ENCODE results near the gene NUP42.
A peak's percentile ranks its signal among the peaks of the same experiment; 100 is the strongest.

The NUP42 gene

GRCh38 chr7:23235813-23236221 is 54.0 kb downstream of the NUP42 start:
- Mint-ChIP-seq H3K4me1 (ENCODE audit: low read depth) (no peaks in the 10 kb centered on the region), H3K4me3 (no peak overlapping the region), H3K36me3 (no peaks in the 10 kb centered on the region), H3K9me3 (ENCODE audit: low read depth) (no peaks in the 10 kb centered on the region), H3K27ac (no peak overlapping the region), H3K27me3 (peaks cover 2% of the 10 kb centered on the region)

- Mint-ChIP-seq H3K36me3 (no peaks in the 10 kb centered on the region), H3K4me3 (no peak overlapping the region), H3K9me3 (ENCODE audit: low read depth) (no peaks in the 10 kb centered on the region), H3K27ac (no peak overlapping the region), H3K4me1 (ENCODE audit: low read depth) (no peaks in the 10 kb centered on the region), H3K27me3 (peaks cover 2% of the 10 kb centered on the region)
Observed at GRCh38 chr7:23237000-23237399, 55.2 kb downstream of the NUP42 start.

- Mint-ChIP-seq H3K4me3 (no peak overlapping the region), H3K27me3 (peaks cover 10% of the 10 kb centered on the region), H3K4me1 (ENCODE audit: low read depth) (no peaks in the 10 kb centered on the region), H3K27ac (no peak overlapping the region), H3K9me3 (ENCODE audit: low read depth) (no peaks in the 10 kb centered on the region), H3K36me3 (no peaks in the 10 kb centered on the region)
Observed at GRCh38 chr7:23238983-23239652, 57.3 kb downstream of the NUP42 start.

GRCh38 chr7:23239698-23240097 is 57.9 kb downstream of the NUP42 start:
- no peak overlapping the region for H3K4me3 Mint-ChIP-seq
- peaks cover 11% of the 10 kb centered on the region for H3K27me3 Mint-ChIP-seq
- no peaks in the 10 kb centered on the region for H3K36me3 Mint-ChIP-seq
- no peaks in the 10 kb centered on the region for H3K4me1 Mint-ChIP-seq (ENCODE audit: low read depth)
- no peaks in the 10 kb centered on the region for H3K9me3 Mint-ChIP-seq (ENCODE audit: low read depth)
- no peak overlapping the region for H3K27ac Mint-ChIP-seq

GRCh38 chr7:23242321-23242720 is 60.5 kb downstream of the NUP42 start:
- no peaks in the 10 kb centered on the region for H3K9me3 Mint-ChIP-seq (ENCODE audit: low read depth)
- H3K27ac Mint-ChIP-seq, result no peak overlapping the region
- no peak overlapping the region for H3K4me3 Mint-ChIP-seq

GRCh38 chr7:23242935-23243334 is 61.1 kb downstream of the NUP42 start:
- no peaks in the 10 kb centered on the region for H3K36me3 Mint-ChIP-seq
- no peak overlapping the region for H3K4me3 Mint-ChIP-seq
- no peaks in the 10 kb centered on the region for H3K9me3 Mint-ChIP-seq (ENCODE audit: low read depth)
- no peak overlapping the region for H3K27ac Mint-ChIP-seq
- H3K27me3 Mint-ChIP-seq, result peaks cover 25% of the 10 kb centered on the region
- peaks cover under 1% of the 10 kb centered on the region for H3K4me1 Mint-ChIP-seq (ENCODE audit: low read depth)

More at GRCh38 chr7:23242321-23242720, 60.5 kb downstream of the NUP42 start:
- peaks cover 24% of the 10 kb centered on the region for H3K27me3 Mint-ChIP-seq
- no peaks in the 10 kb centered on the region for H3K4me1 Mint-ChIP-seq (ENCODE audit: low read depth)
- no peaks in the 10 kb centered on the region for H3K36me3 Mint-ChIP-seq

GRCh38 chr7:23246555-23246954 is 64.7 kb downstream of the NUP42 start, which contains the start of gene GPNMB:
Gene GPNMB (plus strand): TSS chr7:23246775. CDS start chr7:23246858, 83 bp downstream.
- Mint-ChIP-seq H3K9me3 (ENCODE audit: low read depth) (peaks cover 6% of the 10 kb centered on the region), H3K27ac (no peak within 1 kb of the TSS), H3K27me3 (peaks cover 42% of the 10 kb centered on the region), H3K4me1 (ENCODE audit: low read depth) (peaks cover 2% of the 10 kb centered on the region), H3K36me3 (peaks cover 2% of the 10 kb centered on the region), H3K4me3 (no peak within 1 kb of the TSS)

- H3K4me1 Mint-ChIP-seq (ENCODE audit: low read depth), result peaks cover 2% of the 10 kb centered on the region
- H3K27ac Mint-ChIP-seq, result no peak overlapping the region
Observed at GRCh38 chr7:23247046-23247602, 65.3 kb downstream of the NUP42 start.

GRCh38 chr7:23247603-23248335 is 65.9 kb downstream of the NUP42 start:
- peaks cover 14% of the 10 kb centered on the region for H3K9me3 Mint-ChIP-seq (ENCODE audit: low read depth)
- H3K27me3 Mint-ChIP-seq, result peaks cover 46% of the 10 kb centered on the region
- peaks cover 2% of the 10 kb centered on the region for H3K36me3 Mint-ChIP-seq
- H3K4me1 Mint-ChIP-seq (ENCODE audit: low read depth), result peaks cover 2% of the 10 kb centered on the region
- peak overlapping the region; percentile 43 for H3K4me3 Mint-ChIP-seq
- H3K27ac Mint-ChIP-seq, result no peak overlapping the region

More at GRCh38 chr7:23247046-23247602, 65.3 kb downstream of the NUP42 start:
- peaks cover 10% of the 10 kb centered on the region for H3K9me3 Mint-ChIP-seq (ENCODE audit: low read depth)
- H3K27me3 Mint-ChIP-seq, result peaks cover 44% of the 10 kb centered on the region
- no peak overlapping the region for H3K4me3 Mint-ChIP-seq
- H3K36me3 Mint-ChIP-seq, result peaks cover 2% of the 10 kb centered on the region

- Mint-ChIP-seq H3K9me3 (ENCODE audit: low read depth) (peaks cover 14% of the 10 kb centered on the region), H3K4me1 (ENCODE audit: low read depth) (peaks cover 2% of the 10 kb centered on the region), H3K36me3 (peaks cover 2% of the 10 kb centered on the region), H3K27ac (no peak overlapping the region), H3K4me3 (no peak overlapping the region), H3K27me3 (peaks cover 42% of the 10 kb centered on the region)
Observed at GRCh38 chr7:23249486-23249885, 67.6 kb downstream of the NUP42 start.
